Nephron (organoid): ENCODE results near the gene DIP2A.

Source experiments
- H3K27ac Mint-ChIP-seq, 3 experiments: 2 replicates each; pipeline ENCODE4 v1.8.0; 2020; ENCODE audit warnings: mixed read lengths in 3 of 3, mild to moderate bottlenecking in 2 of 3, moderate library complexity in 1 of 3
- H3K27me3 Mint-ChIP-seq: 2 replicates; pipeline ENCODE4 v1.8.0; 2021; ENCODE audit warnings: low read depth, mild to moderate bottlenecking, moderate library complexity, mixed read lengths
- H3K36me3 Mint-ChIP-seq: 2 replicates; pipeline ENCODE4 v1.8.0; 2020; ENCODE audit warnings: low read depth, mixed read lengths
- H3K4me1 Mint-ChIP-seq: 2 replicates; pipeline ENCODE4 v1.8.0; 2020; ENCODE audit warnings: mixed read lengths
- H3K4me3 Mint-ChIP-seq, 3 experiments: 2 replicates each; pipeline ENCODE4 v1.8.0; 2020; ENCODE audit warnings: mild to moderate bottlenecking in 3 of 3, mixed read lengths in 3 of 3, moderate library complexity in 2 of 3
- H3K9me3 Mint-ChIP-seq: 2 replicates; pipeline ENCODE4 v1.8.0; 2020; ENCODE audit warnings: mixed read lengths
- TF ChIP-seq, protein P1 (sequence below), 3 experiments: fragments of 200-600 bp; sonication (generic); IDR thresholded peaks; one replicate each; pipeline ENCODE4 v1.5.0; 2021; ENCODE audit warnings: antibody characterized with exemption in 3 of 3; ENCODE audit not compliant: unreplicated experiment in 3 of 3

The DIP2A gene

GRCh38 chr21:46455575-46456385 lies 2.9 kb upstream of the DIP2A start:
- peak overlapping the region; percentile 80 to 83 (median 80) for H3K4me3 Mint-ChIP-seq
- H3K27me3 Mint-ChIP-seq, result no peaks in the 10 kb centered on the region
- peak overlapping the region; percentile 24 to 74 (median 67) for H3K27ac Mint-ChIP-seq
- peaks cover 25% of the 10 kb centered on the region for H3K4me1 Mint-ChIP-seq
- peaks cover 38% of the 10 kb centered on the region for H3K36me3 Mint-ChIP-seq
- H3K9me3 Mint-ChIP-seq, result peaks cover 1% of the 10 kb centered on the region
- TF ChIP-seq, protein P1, sequence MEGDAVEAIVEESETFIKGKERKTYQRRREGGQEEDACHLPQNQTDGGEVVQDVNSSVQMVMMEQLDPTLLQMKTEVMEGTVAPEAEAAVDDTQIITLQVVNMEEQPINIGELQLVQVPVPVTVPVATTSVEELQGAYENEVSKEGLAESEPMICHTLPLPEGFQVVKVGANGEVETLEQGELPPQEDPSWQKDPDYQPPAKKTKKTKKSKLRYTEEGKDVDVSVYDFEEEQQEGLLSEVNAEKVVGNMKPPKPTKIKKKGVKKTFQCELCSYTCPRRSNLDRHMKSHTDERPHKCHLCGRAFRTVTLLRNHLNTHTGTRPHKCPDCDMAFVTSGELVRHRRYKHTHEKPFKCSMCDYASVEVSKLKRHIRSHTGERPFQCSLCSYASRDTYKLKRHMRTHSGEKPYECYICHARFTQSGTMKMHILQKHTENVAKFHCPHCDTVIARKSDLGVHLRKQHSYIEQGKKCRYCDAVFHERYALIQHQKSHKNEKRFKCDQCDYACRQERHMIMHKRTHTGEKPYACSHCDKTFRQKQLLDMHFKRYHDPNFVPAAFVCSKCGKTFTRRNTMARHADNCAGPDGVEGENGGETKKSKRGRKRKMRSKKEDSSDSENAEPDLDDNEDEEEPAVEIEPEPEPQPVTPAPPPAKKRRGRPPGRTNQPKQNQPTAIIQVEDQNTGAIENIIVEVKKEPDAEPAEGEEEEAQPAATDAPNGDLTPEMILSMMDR (IDR thresholded peaks at IDR 0.05; ENCODE audit: unreplicated experiment in 3 of 3), result no peak

DNA sequence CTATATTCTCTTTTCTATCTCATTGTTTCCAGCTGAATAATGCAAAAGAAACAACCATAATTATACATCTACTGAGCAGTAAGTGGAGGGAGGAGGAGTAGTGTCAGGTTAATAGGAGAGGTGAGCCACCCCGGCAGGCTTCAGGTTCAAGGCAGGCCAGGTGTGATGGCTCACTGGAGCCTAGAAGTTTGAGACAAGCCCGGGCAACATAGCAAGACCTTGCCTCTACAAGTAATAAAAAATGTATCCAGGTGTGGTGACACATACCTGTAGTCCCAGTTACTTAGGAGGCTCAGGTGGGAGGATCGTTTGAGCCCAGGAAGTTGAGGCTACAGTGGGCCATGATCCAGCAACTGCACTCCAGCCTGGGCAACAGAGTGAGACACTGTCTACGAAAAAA lies 1.9 kb upstream of the DIP2A start:
- Mint-ChIP-seq H3K4me3 (peak overlapping the region; percentile 80 to 83 (median 80)), H3K27ac (peak overlapping the region in 2 of 3 experiments; percentile 67 to 74), H3K4me1 (peaks cover 25% of the 10 kb centered on the region), H3K9me3 (no peaks in the 10 kb centered on the region), H3K27me3 (no peaks in the 10 kb centered on the region), H3K36me3 (peaks cover 30% of the 10 kb centered on the region)
- TF ChIP-seq, protein P1 (IDR thresholded peaks at IDR 0.05; ENCODE audit: unreplicated experiment in 3 of 3), result no peak

- Mint-ChIP-seq H3K4me1 (peaks cover 25% of the 10 kb centered on the region), H3K36me3 (peaks cover 19% of the 10 kb centered on the region), H3K27ac (peak overlapping the region; percentile 68 to 92 (median 91)), H3K9me3 (no peaks in the 10 kb centered on the region), H3K27me3 (no peaks in the 10 kb centered on the region), H3K4me3 (peak overlapping the region; percentile 83 to 96 (median 91))
- TF ChIP-seq, protein P1 (IDR thresholded peaks at IDR 0.05; ENCODE audit: unreplicated experiment in 3 of 3), result no peak
Observed at GRCh38 chr21:46457801-46458314, 833 bp upstream of the DIP2A start.

- Mint-ChIP-seq H3K4me3 (peak overlapping the region; percentile 77 to 93 (median 82)), H3K9me3 (no peaks in the 10 kb centered on the region), H3K27ac (no peak overlapping the region), H3K27me3 (no peaks in the 10 kb centered on the region), H3K36me3 (peaks cover 17% of the 10 kb centered on the region), H3K4me1 (peaks cover 25% of the 10 kb centered on the region)
- TF ChIP-seq, protein P1 (IDR thresholded peaks at IDR 0.05; ENCODE audit: unreplicated experiment in 3 of 3), result no peak
Observed at GRCh38 chr21:46459024-46459355, 299 bp downstream of the DIP2A start.

DNA sequence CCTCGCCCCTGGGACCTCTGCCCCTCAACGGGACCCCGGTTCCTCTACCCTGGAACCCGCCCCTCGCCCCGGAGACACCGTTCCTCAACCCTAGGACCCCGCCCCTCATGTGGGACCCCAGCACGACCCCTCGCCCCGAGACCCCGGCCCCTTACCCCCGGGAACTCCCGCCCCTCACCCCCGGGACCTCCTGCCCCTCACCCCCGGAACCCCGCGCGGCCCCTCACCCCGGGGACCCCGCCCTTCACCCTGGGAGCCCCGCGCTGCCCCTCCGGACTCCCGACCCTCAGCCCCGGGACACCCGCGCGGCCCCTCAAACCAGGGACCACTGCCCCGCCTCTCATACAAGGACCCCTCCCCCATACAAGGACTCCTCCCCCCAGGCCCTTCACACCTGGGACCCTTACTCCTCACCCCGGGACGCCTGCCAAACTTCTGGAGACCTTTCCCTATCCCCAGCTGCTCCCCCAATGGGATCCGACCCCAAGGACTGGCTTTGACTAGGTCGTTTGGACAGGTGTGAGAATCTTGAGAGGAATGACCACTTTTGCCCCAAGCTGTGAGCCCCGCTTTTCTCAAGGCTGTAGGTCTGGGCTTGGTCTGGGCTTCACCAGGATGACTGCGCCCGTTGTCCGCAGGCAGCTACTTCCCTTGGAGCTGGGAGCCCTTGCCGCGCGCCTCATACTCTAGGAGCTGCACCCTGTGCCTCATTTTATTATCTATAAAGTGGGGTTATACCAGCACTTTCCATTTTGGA lies 843 bp downstream of the DIP2A start:
- Mint-ChIP-seq H3K27ac (peak overlapping the region; percentile 53 to 87 (median 72)), H3K4me3 (peak overlapping the region; percentile 93 to 96 (median 95)), H3K9me3 (no peaks in the 10 kb centered on the region), H3K27me3 (no peaks in the 10 kb centered on the region), H3K4me1 (peaks cover 25% of the 10 kb centered on the region), H3K36me3 (peaks cover 20% of the 10 kb centered on the region)
- TF ChIP-seq, protein P1 (IDR thresholded peaks at IDR 0.05; ENCODE audit: unreplicated experiment in 3 of 3), result no peak
